SKM-1 (cell line): ENCODE results near the gene HOXD12.

Experiments
- DNase-seq: peaks from one replicate; lab custom pipeline; 2025; ENCODE audit not compliant: unreplicated experiment; lab: John Stamatoyannopoulos, UW

HOXD12 gene

GRCh38 chr2:176118601-176119339, 19.2 kb downstream of the HOXD12 start:
- no peak for DNase-seq

- DNase-seq, result no peak
Measured at GRCh38 chr2:176120364-176121189, 21.0 kb downstream of the HOXD12 start.

- DNase-seq, result no peak
Measured at GRCh38 chr2:176121190-176122051, 21.8 kb downstream of the HOXD12 start.

- DNase-seq, result no peak
Measured at GRCh38 chr2:176122052-176122682, 22.6 kb downstream of the HOXD12 start.

- DNase-seq, result no peak
Measured at GRCh38 chr2:176122683-176123410, 23.3 kb downstream of the HOXD12 start, which contains the start of gene HOXD9. TSS of gene HOXD9 (plus strand) at chr2:176122719. CDS start at chr2:176122769, 50 bp downstream.

- DNase-seq, result no peak
Measured at GRCh38 chr2:176123411-176124109, 24.0 kb downstream of the HOXD12 start.

GRCh38 chr2:176124110-176124946, 24.7 kb downstream of the HOXD12 start:
- no peak for DNase-seq

- DNase-seq, result no peak
Measured at GRCh38 chr2:176124947-176125771, 25.6 kb downstream of the HOXD12 start.

- DNase-seq, result no peak
Measured at GRCh38 chr2:176125772-176126054, 26.1 kb downstream of the HOXD12 start.

- DNase-seq, result peak; percentile 42
Measured at GRCh38 chr2:176126929-176127773, 27.6 kb downstream of the HOXD12 start.

GRCh38 chr2:176127774-176128072, 28.1 kb downstream of the HOXD12 start:
- DNase-seq, result no peak

- no peak for DNase-seq
Measured at GRCh38 chr2:176128172-176128981, 28.8 kb downstream of the HOXD12 start.

GRCh38 chr2:176128982-176129796, 29.6 kb downstream of the HOXD12 start, which contains the start of gene HOXD8:
TSS of gene HOXD8 (plus strand) at chr2:176129705. CDS start at chr2:176130367, 662 bp downstream.
- no peak for DNase-seq

- no peak for DNase-seq
Measured at GRCh38 chr2:176129813-176130146, 30.2 kb downstream of the HOXD12 start.

- no peak for DNase-seq
Measured at GRCh38 chr2:176130147-176130956, 30.8 kb downstream of the HOXD12 start.
